IMR-90 (cell line): ENCODE data around the gene CETP. TPM values are rescaled to one million over a fixed set of nuclear protein-coding genes. Genes with fewer than 3 reads are reported as not detected.

Source experiments
- ATAC-seq: fragments of 200-7000 bp; cut with Tn5 transposase; 2 replicates; pipeline ENCODE4 v1.9.1; 2020; ENCODE audit warnings: low read depth, mild to moderate bottlenecking, moderate library complexity
- BruUV-seq: library from RNA; stranded (reverse); fragments of 400-500 nt; replicated peaks from 2 replicates; lab custom pipeline; 2021; lab: Mats Ljungman, UMichigan
- CTCF ChIA-PET: fragments of 300-600 bp; formaldehyde crosslinking; extraction: SDS; loops from one replicate; lab custom pipeline; 2021; ENCODE audit warnings: antibody characterized with exemption; lab: Yijun Ruan, JAX
- POLR2A ChIA-PET: fragments of 300-600 bp; sonication (Branson Sonifier 250); formaldehyde crosslinking; loops from one replicate; lab custom pipeline; 2022; ENCODE audit warnings: antibody characterized with exemption; ENCODE audit not compliant: unreplicated experiment; lab: Charles Lee
- DNase-seq: peaks from one replicate; pipeline ENCODE4 v3.0.0; 2013
- H2AFZ ChIP-seq: replicated peaks from 2 replicates; pipeline ENCODE3; 2013; ENCODE audit warnings: low read length, mild to moderate bottlenecking; ENCODE audit not compliant: poor library complexity
- H2AK5ac ChIP-seq: 2 replicates; pipeline ENCODE4 v1.6.1; 2013; ENCODE audit warnings: low read depth, low read length, inconsistent platforms
- H2AK9ac ChIP-seq: replicated peaks from 2 replicates; pipeline ENCODE3; 2013; ENCODE audit warnings: mild to moderate bottlenecking, low read depth, low read length, moderate library complexity; ENCODE audit not compliant: poor library complexity
- H2BK120ac ChIP-seq: 2 replicates; pipeline ENCODE4 v1.6.1; 2013; ENCODE audit warnings: low read depth, low read length, inconsistent platforms
- H2BK15ac ChIP-seq: 3 replicates; pipeline ENCODE4 v1.6.1; 2013; ENCODE audit warnings: low read depth, low read length, inconsistent platforms
- H2BK20ac ChIP-seq: 2 replicates; pipeline ENCODE4 v1.6.1; 2013; ENCODE audit warnings: low read depth, mild to moderate bottlenecking, inconsistent platforms, low read length, moderate library complexity
- H2BK5ac ChIP-seq: 2 replicates; pipeline ENCODE4 v1.6.1; 2013; ENCODE audit warnings: mild to moderate bottlenecking, low read depth, low read length, inconsistent platforms; ENCODE audit not compliant: poor library complexity, severe bottlenecking
- H3K14ac ChIP-seq: replicated peaks from 2 replicates; pipeline ENCODE4 v1.6.1; 2013; ENCODE audit warnings: low read depth, low read length, inconsistent platforms
- H3K18ac ChIP-seq: 2 replicates; pipeline ENCODE4 v1.6.1; 2013; ENCODE audit warnings: low read depth, low read length, control low read depth
- H3K23ac ChIP-seq: 2 replicates; pipeline ENCODE4 v1.6.1; 2013; ENCODE audit warnings: low read depth, low read length, inconsistent platforms
- H3K27ac ChIP-seq: 2 replicates; pipeline ENCODE4 v1.5.1; 2013; ENCODE audit warnings: mild to moderate bottlenecking, control low read depth, low read length; ENCODE audit not compliant: insufficient read depth
- H3K27me3 ChIP-seq: 2 replicates; pipeline ENCODE4 v1.6.1; 2013; ENCODE audit warnings: low read length; ENCODE audit not compliant: control insufficient read depth, insufficient read depth
- H3K36me3 ChIP-seq: 2 replicates; pipeline ENCODE4 v1.6.1; 2013; ENCODE audit warnings: low read length, mixed read lengths; ENCODE audit not compliant: control insufficient read depth, insufficient read depth
- H3K4ac ChIP-seq: 2 replicates; pipeline ENCODE4 v1.6.1; 2013; ENCODE audit warnings: low read depth, low read length, inconsistent platforms
- H3K4me1 ChIP-seq: 2 replicates; pipeline ENCODE4 v1.6.1; 2013; ENCODE audit warnings: low read length, mixed read lengths; ENCODE audit not compliant: control insufficient read depth, insufficient read depth
- H3K4me2 ChIP-seq: 2 replicates; pipeline ENCODE4 v1.6.1; 2013; ENCODE audit warnings: low read depth, mild to moderate bottlenecking, control low read depth, low read length, moderate library complexity
- H3K4me3 ChIP-seq: 2 replicates; pipeline ENCODE4 v1.5.1; 2013; ENCODE audit warnings: low read depth, mild to moderate bottlenecking, control low read depth, low read length, moderate library complexity; ENCODE audit not compliant: insufficient read depth
- H3K56ac ChIP-seq: 2 replicates; pipeline ENCODE4 v1.6.1; 2013; ENCODE audit warnings: low read length, inconsistent platforms; ENCODE audit not compliant: insufficient read depth; ENCODE audit errors: extremely low read depth
- H3K79me1 ChIP-seq, 2 experiments: 2 replicates each; pipeline ENCODE4 v1.6.1; 2013; ENCODE audit warnings: low read length in 2 of 2, inconsistent platforms in 1 of 2, low read depth in 1 of 2
- H3K9ac ChIP-seq: 2 replicates; pipeline ENCODE4 v1.6.1; 2013; ENCODE audit warnings: low read depth, low read length, control low read depth
- H3K9me1 ChIP-seq: 2 replicates; pipeline ENCODE4 v1.6.1; 2013; ENCODE audit warnings: low read length, inconsistent platforms; ENCODE audit not compliant: insufficient read depth
- H3K9me3 ChIP-seq: 2 replicates; pipeline ENCODE4 v1.6.1; 2013; ENCODE audit warnings: low read length; ENCODE audit not compliant: control insufficient read depth, insufficient read depth
- H4K20me1 ChIP-seq: 2 replicates; pipeline ENCODE4 v1.6.1; 2013; ENCODE audit warnings: low read length, inconsistent platforms; ENCODE audit not compliant: insufficient read depth
- H4K5ac ChIP-seq: 2 replicates; pipeline ENCODE4 v1.6.1; 2013; ENCODE audit warnings: mild to moderate bottlenecking, low read depth, low read length, control low read depth
- H4K8ac ChIP-seq, 2 experiments: 2 replicates each; pipeline ENCODE4 v1.6.1; 2013; ENCODE audit warnings: low read depth in 2 of 2, low read length in 2 of 2, control low read depth in 1 of 2, inconsistent platforms in 1 of 2
- H4K91ac ChIP-seq: 2 replicates; pipeline ENCODE4 v1.6.1; 2013; ENCODE audit warnings: low read depth, low read length, inconsistent platforms; ENCODE audit not compliant: insufficient read depth
- CEBPB ChIP-seq: IDR thresholded peaks from 2 replicates; pipeline ENCODE4 v1.6.1; 2012; ENCODE audit warnings: low read depth, low read length, improper control_type of control experiment
- RAD21 ChIP-seq: IDR thresholded peaks from 2 replicates; pipeline ENCODE4 v1.6.1; 2012; ENCODE audit warnings: low read length, improper control_type of control experiment
- WGBS, 2 experiments: methylation state at CpG; one replicate each; pipeline versions ENCODE4 v1.1.5 to v1.1.7; 2013; ENCODE audit warnings: missing lambda C conversion rate in 2 of 2; ENCODE audit not compliant: insufficient read length in 1 of 2; ENCODE audit errors: extremely low coverage in 2 of 2; 5-methylcytosine and 5-hydroxymethylcytosine counted together
- dilution Hi-C: fragments of 300-500 bp; cut with HindIII; formaldehyde crosslinking; loops from one replicate; pipeline ENCODE4 v1.14.3; 2018; ENCODE audit warnings: low sequenced_read_pairs; ENCODE audit not compliant: unreplicated experiment
- in situ Hi-C: fragments of 300-500 bp; cut with MboI; formaldehyde crosslinking; loops from 3 replicates; pipeline ENCODE4 v1.14.3; 2019; ENCODE audit warnings: low sequenced_read_pairs, inconsistent platforms, mixed read lengths
- intact Hi-C: fragments of 100-400 bp; cut with micrococcal nuclease; formaldehyde crosslinking; loops from 2 replicates; pipeline ENCODE4 v1.10.0; 2022
- polyA plus RNA-seq, 3 experiments: library from polyadenylated mRNA; depleted of rRNA; stranded (reverse); fragments of >200 nt; gene quantifications; 2 replicates each; pipeline ENCODE4 v1.2.3, GENCODE V29; 2012; ENCODE audit warnings: low replicate concordance in 1 of 3
- total RNA-seq: library from RNA; depleted of rRNA; stranded (reverse); fragments of >200 nt; gene quantifications from 2 replicates; pipeline ENCODE4 v1.2.3, GENCODE V29; 2012

The CETP gene
- total and polyA plus RNA-seq, 2 of the 4 experiments (the other 2 are of a cell fraction), result not detected

DNA sequence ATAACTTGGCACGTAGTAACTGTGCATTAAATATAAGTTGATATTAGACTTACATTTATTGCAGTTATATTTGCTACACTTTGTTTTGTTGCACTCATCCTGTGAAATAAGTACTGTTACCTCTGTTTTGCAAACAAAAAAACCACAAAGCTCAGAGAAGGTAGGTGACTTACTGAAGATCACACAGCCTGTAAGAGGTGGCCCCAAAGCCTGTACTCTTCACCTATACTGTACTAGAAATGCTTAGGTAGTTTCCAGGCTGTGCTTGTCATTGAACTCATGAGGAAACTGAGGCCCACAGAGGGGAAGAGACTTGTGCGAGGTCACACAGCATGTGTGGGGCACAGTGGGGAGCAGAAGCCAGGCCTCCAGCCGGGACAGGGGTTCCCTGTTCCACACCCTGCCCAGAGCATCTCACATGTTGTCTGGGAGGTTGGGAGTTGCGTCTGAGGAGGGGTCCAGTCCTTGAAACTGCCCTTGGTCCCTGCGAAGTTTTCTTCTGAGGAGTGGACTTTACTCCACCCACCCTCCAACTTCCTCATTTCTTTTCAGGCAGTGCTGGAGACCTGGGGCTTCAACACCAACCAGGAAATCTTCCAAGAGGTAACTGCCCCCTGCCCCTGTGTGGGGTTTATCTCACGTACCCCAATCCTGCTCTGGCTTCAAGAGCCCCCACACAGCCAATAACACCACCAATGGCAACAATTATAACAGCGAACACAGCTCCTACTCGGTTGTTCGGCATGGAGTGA lies 13.0 kb downstream of the CETP start:
- 100% methylated on average over 1 of the region's 9 CpGs; no CpG with 5 or more reads in 1 of the 2 experiments for WGBS, 2 experiments
- ATAC-seq, result no peak
- TF ChIP-seq CEBPB (no peak), RAD21 (no peak)

More for the DNA sequence above, 13.0 kb downstream of the CETP start:
- Histone ChIP-seq H3K9me1 (no peaks in the 10 kb centered on the region; the same call in 1 of the 2 replicates), H3K4me3 (no peak overlapping the region), H2BK120ac (no peak overlapping the region), H2AFZ (no peak overlapping the region), H3K4ac (no peak overlapping the region), H4K8ac (no peak overlapping the region), H4K5ac (no peak overlapping the region), H3K9me3 (no peaks in the 10 kb centered on the region), H3K27me3 (peaks cover 5% of the 10 kb centered on the region; the same call in 1 of the 2 replicates), H3K56ac (no peak overlapping the region), H2AK9ac (no peak overlapping the region), H3K4me1 (peaks cover 2% of the 10 kb centered on the region; the same call in 1 of the 2 replicates), H3K36me3 (no peaks in the 10 kb centered on the region), H3K23ac (no peak overlapping the region), H2BK15ac (no peak overlapping the region), H4K20me1 (no peaks in the 10 kb centered on the region), H2BK5ac (no peak overlapping the region), H3K4me2 (no peak overlapping the region), H3K18ac (no peak overlapping the region), H2AK5ac (no peak overlapping the region; the same call in 1 of the 2 replicates), H3K14ac (no peak overlapping the region), H3K79me1 (no peaks in the 10 kb centered on the region), H3K27ac (no peak overlapping the region), H4K91ac (no peak overlapping the region), H2BK20ac (no peak overlapping the region), H3K9ac (no peak overlapping the region)
- in situ Hi-C loops (no loop called here), intact Hi-C loops (no loop called here), dilution Hi-C loops (no loop called here)
- DNase-seq, result no peak
- POLR2A ChIA-PET, result no interaction called here
- CTCF ChIA-PET, result no interaction called here
- no TSS peak for BruUV-seq
